Measurements from ENCODE around the gene KMT2B. TPM values are rescaled to one million over a fixed set of nuclear protein-coding genes. Genes with fewer than 3 reads are reported as not detected.

Gene KMT2B
- total RNA-seq, 1 experiment from 2014 or later, result 65.3 TPM

GRCh38 chr19:35693835-35694599 lies 23.8 kb upstream of the KMT2B start:
- intact Hi-C loops (cut with micrococcal nuclease; ENCODE audit: unreplicated experiment), result loop anchor here (1.0 to 5.0 kb wide), 4 partner anchors 23 to 237 kb away; no protein-coding TSS in a partner anchor
- H3K4me3 Mint-ChIP-seq (ENCODE audit: low read depth, unreplicated experiment), result no peak overlapping the region
- H3K27ac Mint-ChIP-seq (ENCODE audit: unreplicated experiment), result no peak overlapping the region
- no peaks in the 10 kb centered on the region for H3K27me3 Mint-ChIP-seq (ENCODE audit: unreplicated experiment)
- peaks cover 8% of the 10 kb centered on the region for H3K4me1 Mint-ChIP-seq (ENCODE audit: low read depth, unreplicated experiment)
- TF ChIP-seq CTCF (IDR thresholded peaks at IDR 0.05; ENCODE audit: unreplicated experiment), result peak; percentile 99
- no peaks in the 10 kb centered on the region for H3K9me3 Mint-ChIP-seq (ENCODE audit: low read depth, unreplicated experiment)
- H3K36me3 Mint-ChIP-seq (ENCODE audit: insufficient read depth, unreplicated experiment), result no peaks in the 10 kb centered on the region
- BruUV-seq (replicated peaks), result no TSS peak
- peak; percentile 94 for DNase-seq
- CTCF ChIA-PET, result interaction anchor here (0.6 to 1.2 kb wide), 5 partner anchors 8 to 129 kb away, joined by 3 to 7 read pairs (median 4); no protein-coding TSS in a partner anchor

- Mint-ChIP-seq H3K36me3 (ENCODE audit: insufficient read depth, unreplicated experiment) (no peaks in the 10 kb centered on the region), H3K27me3 (ENCODE audit: unreplicated experiment) (no peaks in the 10 kb centered on the region), H3K4me1 (ENCODE audit: low read depth, unreplicated experiment) (peaks cover 8% of the 10 kb centered on the region), H3K9me3 (ENCODE audit: low read depth, unreplicated experiment) (no peaks in the 10 kb centered on the region), H3K27ac (ENCODE audit: unreplicated experiment) (no peak overlapping the region), H3K4me3 (ENCODE audit: low read depth, unreplicated experiment) (no peak overlapping the region)
- CTCF ChIA-PET, result no interaction called here
- DNase-seq, result no peak
- no TSS peak for BruUV-seq (replicated peaks)
- intact Hi-C loops (cut with micrococcal nuclease; ENCODE audit: unreplicated experiment), result no loop called here
- no peak for TF ChIP-seq CTCF (IDR thresholded peaks at IDR 0.05; ENCODE audit: unreplicated experiment)
These were observed 21.8 kb upstream of the KMT2B start for GRCh38 chr19:35695895-35696422.

DNA sequence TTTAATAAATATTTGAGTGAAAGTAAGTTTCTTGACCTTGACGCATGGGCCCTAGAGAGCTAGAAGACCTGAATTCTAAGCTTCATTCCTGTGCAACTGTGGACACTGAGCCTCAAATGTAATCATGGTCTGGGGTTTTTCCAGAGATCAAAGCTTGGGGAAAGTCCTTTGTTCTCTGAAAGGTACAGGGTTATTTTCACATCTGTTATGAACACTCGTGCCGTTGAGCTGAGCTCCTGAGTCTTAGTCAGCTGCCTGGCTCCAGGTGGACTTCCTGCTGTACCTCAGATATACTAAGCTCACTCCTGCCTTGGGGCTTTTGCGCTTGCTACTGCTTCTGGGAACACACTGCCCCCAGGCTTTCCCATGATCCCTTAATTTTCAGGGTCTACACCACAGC lies 21.0 kb upstream of the KMT2B start:
- Mint-ChIP-seq H3K36me3 (ENCODE audit: insufficient read depth, unreplicated experiment) (peaks cover under 1% of the 10 kb centered on the region), H3K27ac (ENCODE audit: unreplicated experiment) (no peak overlapping the region), H3K9me3 (ENCODE audit: low read depth, unreplicated experiment) (no peaks in the 10 kb centered on the region), H3K4me3 (ENCODE audit: low read depth, unreplicated experiment) (no peak overlapping the region), H3K4me1 (ENCODE audit: low read depth, unreplicated experiment) (peaks cover 9% of the 10 kb centered on the region), H3K27me3 (ENCODE audit: unreplicated experiment) (no peaks in the 10 kb centered on the region)
- intact Hi-C loops (cut with micrococcal nuclease; ENCODE audit: unreplicated experiment), result no loop called here
- CTCF ChIA-PET, result no interaction called here
- DNase-seq, result no peak
- BruUV-seq (replicated peaks), result no TSS peak
- TF ChIP-seq CTCF (IDR thresholded peaks at IDR 0.05; ENCODE audit: unreplicated experiment), result no peak

DNA sequence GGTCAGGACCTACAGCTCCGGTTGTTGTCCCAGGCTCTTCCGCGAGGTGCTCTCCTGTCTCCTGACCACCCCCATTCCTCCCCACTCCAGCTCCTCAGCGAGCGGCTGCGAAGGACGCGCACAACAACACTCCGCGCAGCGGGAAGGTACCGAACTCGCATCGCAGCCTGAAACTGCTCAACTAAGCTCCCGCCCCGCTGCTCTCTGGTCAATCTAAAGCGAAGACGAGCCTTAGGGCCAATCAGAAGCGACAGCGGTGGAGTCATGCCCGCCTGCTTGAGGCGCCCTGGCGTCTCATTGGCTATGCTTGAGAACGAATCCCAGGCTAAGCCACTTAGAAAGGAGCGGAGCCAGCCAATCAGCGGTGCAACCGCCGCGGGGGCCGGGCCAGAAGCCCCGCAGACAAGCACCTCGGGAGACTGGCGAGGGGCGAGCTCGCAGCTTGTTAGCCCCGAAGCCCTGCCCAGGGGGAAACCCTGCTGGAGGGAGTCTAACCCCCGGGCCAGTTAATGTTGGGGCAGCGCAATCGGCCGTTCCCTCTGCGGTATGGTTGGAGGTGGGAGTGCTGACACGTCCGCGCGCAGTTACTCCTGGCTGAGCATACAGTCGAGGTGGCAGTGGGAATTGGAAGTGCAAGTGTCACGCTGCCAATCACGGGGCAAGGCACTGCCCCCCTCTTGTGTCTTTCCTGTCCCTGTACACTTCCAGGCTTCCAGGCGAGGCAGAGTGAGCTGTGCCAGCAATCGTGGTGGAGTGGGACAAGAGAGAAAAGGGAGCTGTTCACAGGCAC lies 15.4 kb upstream of the KMT2B start:
- Mint-ChIP-seq H3K4me1 (ENCODE audit: low read depth, unreplicated experiment) (peaks cover 8% of the 10 kb centered on the region), H3K4me3 (ENCODE audit: low read depth, unreplicated experiment) (peak overlapping the region; percentile 88), H3K27ac (ENCODE audit: unreplicated experiment) (peak overlapping the region; percentile 66), H3K9me3 (ENCODE audit: low read depth, unreplicated experiment) (no peaks in the 10 kb centered on the region), H3K36me3 (ENCODE audit: insufficient read depth, unreplicated experiment) (peaks cover 11% of the 10 kb centered on the region), H3K27me3 (ENCODE audit: unreplicated experiment) (no peaks in the 10 kb centered on the region)
- no peak for TF ChIP-seq CTCF (IDR thresholded peaks at IDR 0.05; ENCODE audit: unreplicated experiment)
- no TSS peak for BruUV-seq (replicated peaks)
- DNase-seq, result peak; percentile 95
- CTCF ChIA-PET, result interaction anchor here (0.5 to 2.0 kb wide), 8 partner anchors 8 to 104 kb away, joined by 3 to 5 read pairs (median 3); no protein-coding TSS in a partner anchor
- intact Hi-C loops (cut with micrococcal nuclease; ENCODE audit: unreplicated experiment), result no loop called here
